HFFc6 (cell line): Measurements from ENCODE around the gene ATXN10. TPM values are rescaled to one million over a fixed set of nuclear protein-coding genes. Genes with fewer than 3 reads are reported as not detected.

Source experiments
- DNase-seq: peaks from one replicate; pipeline ENCODE4 v3.0.0-alpha.2; 2018
- H3K27ac Mint-ChIP-seq: 2 replicates; pipeline ENCODE4 v1.8.0; 2020; ENCODE audit warnings: mild to moderate bottlenecking, mixed read lengths
- H3K27me3 Mint-ChIP-seq: 2 replicates; pipeline ENCODE4 v1.8.0; 2021; ENCODE audit warnings: mild to moderate bottlenecking, moderate library complexity, mixed read lengths; ENCODE audit not compliant: insufficient read depth
- H3K36me3 Mint-ChIP-seq: 2 replicates; pipeline ENCODE4 v1.8.0; 2021; ENCODE audit warnings: low read depth, mixed read lengths
- H3K4me1 Mint-ChIP-seq: 2 replicates; pipeline ENCODE4 v1.8.0; 2020; ENCODE audit warnings: low read depth, mixed read lengths
- H3K4me3 Mint-ChIP-seq: 2 replicates; pipeline ENCODE4 v1.8.0; 2020; ENCODE audit warnings: mild to moderate bottlenecking, moderate library complexity, mixed read lengths
- H3K9me3 Mint-ChIP-seq: 2 replicates; pipeline ENCODE4 v1.8.0; 2020; ENCODE audit warnings: mild to moderate bottlenecking, mixed read lengths
- total RNA-seq, 6 experiments: library from RNA; stranded (reverse); fragmentation: NEBNext Ultra II Directional; extraction: Animal tissue kit (Norgen Biotek cat#: 25700); gene quantifications; 2 replicates in 1 of 6; 3 replicates in 5 of 6; pipeline ENCODE4 v1.2.3, GENCODE V29; 2021
- TF ChIP-seq, protein P1 (sequence below): fragments of 200-600 bp; sonication (generic); IDR thresholded peaks from 2 replicates; pipeline ENCODE4 v1.5.0; 2021; ENCODE audit warnings: antibody characterized with exemption, mild to moderate bottlenecking

The ATXN10 gene
- total RNA-seq, 6 experiments from 2014 or later = 287 to 426 (median 370) TPM

DNA sequence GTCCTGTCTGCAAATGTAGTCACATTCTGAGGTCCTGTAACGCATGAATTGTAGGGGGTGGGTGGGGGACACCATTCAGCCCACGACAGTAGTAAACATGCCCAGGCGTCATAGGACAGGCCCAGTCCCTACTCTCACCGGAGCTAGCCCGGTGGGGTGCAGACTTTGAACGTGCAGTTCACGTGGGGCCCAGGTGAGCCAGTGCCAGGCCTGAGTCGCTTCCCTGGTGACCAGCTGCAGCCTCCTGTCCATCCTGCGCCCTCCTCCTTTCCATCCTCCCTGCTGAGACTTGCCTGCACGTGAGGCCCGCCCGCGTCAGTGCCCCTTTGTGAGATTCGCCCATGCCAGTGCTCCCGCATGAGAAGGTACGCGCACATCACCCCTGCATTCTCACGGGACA is 188.6 kb downstream of the ATXN10 start:
- peaks cover 11% of the 10 kb centered on the region; the same call in 1 of the 2 replicates for H3K36me3 Mint-ChIP-seq
- H3K4me1 Mint-ChIP-seq = peaks cover 19% of the 10 kb centered on the region
- peaks cover 21% of the 10 kb centered on the region for H3K27me3 Mint-ChIP-seq
- no peak for DNase-seq
- no peaks in the 10 kb centered on the region for H3K9me3 Mint-ChIP-seq
- H3K27ac Mint-ChIP-seq = no peak overlapping the region; the same call in 1 of the 2 replicates
- TF ChIP-seq, protein P1, sequence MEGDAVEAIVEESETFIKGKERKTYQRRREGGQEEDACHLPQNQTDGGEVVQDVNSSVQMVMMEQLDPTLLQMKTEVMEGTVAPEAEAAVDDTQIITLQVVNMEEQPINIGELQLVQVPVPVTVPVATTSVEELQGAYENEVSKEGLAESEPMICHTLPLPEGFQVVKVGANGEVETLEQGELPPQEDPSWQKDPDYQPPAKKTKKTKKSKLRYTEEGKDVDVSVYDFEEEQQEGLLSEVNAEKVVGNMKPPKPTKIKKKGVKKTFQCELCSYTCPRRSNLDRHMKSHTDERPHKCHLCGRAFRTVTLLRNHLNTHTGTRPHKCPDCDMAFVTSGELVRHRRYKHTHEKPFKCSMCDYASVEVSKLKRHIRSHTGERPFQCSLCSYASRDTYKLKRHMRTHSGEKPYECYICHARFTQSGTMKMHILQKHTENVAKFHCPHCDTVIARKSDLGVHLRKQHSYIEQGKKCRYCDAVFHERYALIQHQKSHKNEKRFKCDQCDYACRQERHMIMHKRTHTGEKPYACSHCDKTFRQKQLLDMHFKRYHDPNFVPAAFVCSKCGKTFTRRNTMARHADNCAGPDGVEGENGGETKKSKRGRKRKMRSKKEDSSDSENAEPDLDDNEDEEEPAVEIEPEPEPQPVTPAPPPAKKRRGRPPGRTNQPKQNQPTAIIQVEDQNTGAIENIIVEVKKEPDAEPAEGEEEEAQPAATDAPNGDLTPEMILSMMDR = no peak
- no peak overlapping the region for H3K4me3 Mint-ChIP-seq

DNA sequence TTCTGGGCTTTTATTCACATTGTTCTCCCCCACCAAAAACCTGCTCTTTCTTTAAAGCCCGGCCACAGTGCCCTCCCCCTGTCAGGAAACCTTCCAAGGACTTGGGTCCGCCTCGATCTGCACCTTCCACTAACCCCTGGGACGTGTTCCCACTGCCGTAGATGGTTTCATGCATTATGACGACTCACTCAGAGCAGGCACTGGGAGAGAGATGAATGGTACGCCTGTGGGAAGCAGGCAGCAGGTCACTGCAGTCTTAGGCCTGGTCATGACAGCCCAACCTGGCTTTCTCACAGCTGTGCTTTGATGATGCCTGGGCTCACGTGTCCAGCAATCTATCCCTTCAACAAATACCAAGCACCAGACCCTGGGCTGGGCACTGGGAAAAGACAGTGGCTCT is 189.6 kb downstream of the ATXN10 start:
- Mint-ChIP-seq H3K36me3 (peaks cover 4% of the 10 kb centered on the region; the same call in 1 of the 2 replicates), H3K4me3 (no peak overlapping the region), H3K4me1 (peaks cover 19% of the 10 kb centered on the region), H3K27me3 (peaks cover 28% of the 10 kb centered on the region), H3K9me3 (no peaks in the 10 kb centered on the region), H3K27ac (no peak overlapping the region)
- TF ChIP-seq, protein P1 = no peak
- DNase-seq = no peak

DNA sequence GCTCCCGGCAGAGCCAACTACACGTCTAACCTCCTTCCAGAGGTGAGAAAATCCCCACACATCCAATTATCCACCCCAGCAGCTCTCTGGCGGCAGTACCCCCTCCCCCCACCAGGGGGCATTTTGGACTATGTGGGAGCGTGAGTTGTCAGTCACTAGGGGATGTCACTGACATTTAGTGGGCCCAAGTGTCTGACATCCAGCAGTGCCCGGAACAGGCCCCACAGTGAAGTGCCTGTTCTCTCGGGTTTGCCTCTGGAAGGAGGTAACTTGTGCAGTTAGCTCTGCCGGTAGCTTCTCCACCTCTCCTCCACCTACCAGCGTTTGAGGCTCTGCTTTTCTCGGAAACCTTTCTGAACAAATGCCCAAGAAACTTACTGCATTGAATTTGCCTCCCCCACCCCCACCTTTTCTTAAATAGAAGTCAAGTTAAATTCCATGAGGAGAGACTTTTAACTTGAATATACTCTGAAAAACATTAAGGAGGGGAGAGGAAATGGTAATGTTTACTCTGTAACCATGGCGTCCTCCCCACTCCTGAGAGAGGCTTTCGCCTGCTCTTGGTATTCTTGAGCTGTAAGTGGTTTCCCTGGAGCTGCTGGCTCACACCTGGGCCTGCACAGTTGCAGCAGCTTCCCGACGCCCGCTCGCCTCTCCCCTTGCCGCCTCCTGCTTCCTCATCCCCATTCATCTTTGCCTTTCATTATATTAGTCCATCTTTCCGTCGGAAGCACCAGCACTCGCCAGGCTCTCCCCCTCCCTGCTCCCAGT is 192.5 kb downstream of the ATXN10 start:
- peaks cover 24% of the 10 kb centered on the region for H3K4me1 Mint-ChIP-seq

DNA sequence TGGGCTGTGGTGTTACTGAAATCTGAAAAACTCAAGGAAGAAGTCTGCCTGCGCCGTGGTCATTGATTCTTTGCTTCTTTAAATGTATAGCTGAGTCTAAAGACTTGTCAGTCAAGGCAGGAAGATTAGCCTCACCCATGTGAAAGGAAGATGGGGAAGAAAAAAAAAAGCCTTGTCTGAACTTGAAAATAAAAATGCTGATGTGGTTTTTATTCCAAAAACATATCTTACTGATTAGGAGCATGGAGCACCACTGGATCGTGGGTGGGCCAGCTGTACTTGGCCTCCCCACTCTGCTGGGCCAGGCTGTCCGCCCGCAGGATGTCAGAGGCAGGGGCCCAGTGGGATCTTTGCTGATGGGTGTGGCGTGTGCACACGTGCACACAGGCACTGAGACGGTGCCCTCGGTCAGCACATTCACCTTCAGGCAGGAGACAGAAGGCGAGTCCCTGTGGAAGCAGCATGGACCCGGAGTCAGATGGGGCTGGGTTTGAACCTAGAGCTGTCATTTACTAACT is 193.4 kb downstream of the ATXN10 start:
- Mint-ChIP-seq H3K9me3 (no peaks in the 10 kb centered on the region), H3K36me3 (no peaks in the 10 kb centered on the region; the same call in 1 of the 2 replicates), H3K4me1 (peaks cover 24% of the 10 kb centered on the region), H3K4me3 (no peak overlapping the region), H3K27me3 (peaks cover 51% of the 10 kb centered on the region), H3K27ac (peak overlapping the region; percentile 59)
- TF ChIP-seq, protein P1 = no peak
- no peak for DNase-seq

More for the DNA sequence above, 192.5 kb downstream of the ATXN10 start:
- DNase-seq = peak; percentile 15
- peak overlapping the region; percentile 59 for H3K27ac Mint-ChIP-seq
- TF ChIP-seq, protein P1 = peak; percentile 95
- H3K9me3 Mint-ChIP-seq = no peaks in the 10 kb centered on the region
- H3K4me3 Mint-ChIP-seq = no peak overlapping the region
- peaks cover 47% of the 10 kb centered on the region for H3K27me3 Mint-ChIP-seq
- H3K36me3 Mint-ChIP-seq = no peaks in the 10 kb centered on the region; the same call in 1 of the 2 replicates

DNA sequence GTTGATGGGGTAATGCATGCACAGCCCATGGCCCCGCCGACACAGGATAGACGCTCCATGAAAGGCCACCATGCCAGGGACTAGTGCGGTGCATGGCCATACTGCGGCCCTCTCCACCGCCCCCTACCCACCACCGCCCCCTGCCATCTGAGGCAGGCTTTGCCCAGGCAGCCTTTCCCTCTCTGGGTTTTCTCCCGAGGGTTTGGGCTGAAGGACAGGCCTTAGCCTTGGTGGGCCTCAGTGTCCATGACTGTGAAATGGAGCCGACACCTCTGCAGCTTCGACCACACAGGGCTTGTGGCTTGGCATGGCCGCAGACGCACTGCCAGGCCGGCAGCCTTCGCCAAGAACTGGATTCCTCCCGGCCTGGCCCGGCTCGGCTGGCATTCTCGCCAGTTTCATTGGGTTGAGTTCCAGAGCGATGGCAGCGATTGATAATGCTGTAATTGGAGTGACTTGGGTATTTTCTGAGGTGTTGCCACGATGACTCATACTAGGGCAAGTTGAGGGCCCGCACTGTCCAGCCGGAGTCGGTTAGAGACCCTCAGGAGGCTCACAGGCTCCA is 194.0 kb downstream of the ATXN10 start:
- no peak for DNase-seq
- no peaks in the 10 kb centered on the region for H3K36me3 Mint-ChIP-seq

More for the DNA sequence above, 194.0 kb downstream of the ATXN10 start:
- H3K4me3 Mint-ChIP-seq = no peak overlapping the region
- TF ChIP-seq, protein P1 = 0 out of 2 replicates have a peak, but pooled peaks have one; percentile 18
- no peak overlapping the region for H3K27ac Mint-ChIP-seq
- H3K9me3 Mint-ChIP-seq = no peaks in the 10 kb centered on the region
- peaks cover 24% of the 10 kb centered on the region for H3K4me1 Mint-ChIP-seq
- peaks cover 50% of the 10 kb centered on the region for H3K27me3 Mint-ChIP-seq
